ENCODE data around the gene GRK7. TPM values are rescaled to one million over a fixed set of nuclear protein-coding genes. Genes with fewer than 3 reads are reported as not detected.

The GRK7 gene
- total RNA-seq, 1 experiment from 2014 or later = not detected

DNA sequence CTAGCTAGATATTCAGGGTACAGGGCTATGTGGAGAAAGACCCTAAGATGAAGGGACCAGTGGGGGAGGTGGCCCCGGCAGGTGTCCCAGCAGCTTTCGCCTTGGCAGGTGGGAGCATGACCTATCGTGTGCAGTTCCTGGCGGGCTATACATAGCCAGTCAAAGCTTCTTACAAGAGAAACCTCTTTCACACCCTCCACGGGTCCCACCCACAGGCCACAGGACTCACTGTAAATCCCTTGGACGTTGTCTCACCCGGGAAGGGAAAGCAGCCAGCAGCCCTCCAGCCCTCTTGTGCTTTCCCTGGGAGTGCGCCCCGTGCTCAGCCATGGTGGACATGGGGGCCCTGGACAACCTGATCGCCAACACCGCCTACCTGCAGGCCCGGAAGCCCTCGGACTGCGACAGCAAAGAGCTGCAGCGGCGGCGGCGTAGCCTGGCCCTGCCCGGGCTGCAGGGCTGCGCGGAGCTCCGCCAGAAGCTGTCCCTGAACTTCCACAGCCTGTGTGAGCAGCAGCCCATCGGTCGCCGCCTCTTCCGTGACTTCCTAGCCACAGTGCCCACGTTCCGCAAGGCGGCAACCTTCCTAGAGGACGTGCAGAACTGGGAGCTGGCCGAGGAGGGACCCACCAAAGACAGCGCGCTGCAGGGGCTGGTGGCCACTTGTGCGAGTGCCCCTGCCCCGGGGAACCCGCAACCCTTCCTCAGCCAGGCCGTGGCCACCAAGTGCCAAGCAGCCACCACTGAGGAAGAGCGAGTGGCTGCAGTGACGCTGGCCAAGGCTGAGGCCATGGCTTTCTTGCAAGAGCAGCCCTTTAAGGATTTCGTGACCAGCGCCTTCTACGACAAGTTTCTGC lies 15.0 kb downstream of the GRK7 start:
- ATAC-seq = no peak
- no peaks in the 10 kb centered on the region for H3K4me1 ChIP-seq (ENCODE audit: control insufficient read depth in 1 of 2, insufficient read depth in 2 of 2, low read length in 2 of 2)
- BruUV-seq (replicated peaks) = no TSS peak
- no peaks in the 10 kb centered on the region for H3K27me3 ChIP-seq (ENCODE audit: insufficient read depth, low read length)
- no peaks in the 10 kb centered on the region for H3K36me3 ChIP-seq (ENCODE audit: control insufficient read depth in 1 of 2, insufficient read depth in 2 of 2, low read length in 2 of 2)
- no peaks in the 10 kb centered on the region for H3K79me2 ChIP-seq (ENCODE audit: insufficient read depth, low read length)
- no peak overlapping the region for H3K27ac ChIP-seq (ENCODE audit: low read depth, low read length)
- H3K9ac ChIP-seq (ENCODE audit: low read length) = no peak overlapping the region
- TF ChIP-seq YY1 (IDR thresholded peaks at IDR 0.05; ENCODE audit: extremely low read depth, insufficient replicate concordance, low read depth, low read length) (no peak), JUND (IDR thresholded peaks at IDR 0.05) (no peak), EGR1 (IDR thresholded peaks at IDR 0.05; ENCODE audit: low read depth) (no peak), EZH2phosphoT487 (IDR thresholded peaks at IDR 0.05; ENCODE audit: borderline replicate concordance) (no peak), POLR2A (IDR thresholded peaks at IDR 0.05; ENCODE audit: borderline replicate concordance, extremely low read depth, insufficient read depth, insufficient read length) (no peak), ZFX (IDR thresholded peaks at IDR 0.05) (no peak)
- TF ChIP-seq, protein P1, sequence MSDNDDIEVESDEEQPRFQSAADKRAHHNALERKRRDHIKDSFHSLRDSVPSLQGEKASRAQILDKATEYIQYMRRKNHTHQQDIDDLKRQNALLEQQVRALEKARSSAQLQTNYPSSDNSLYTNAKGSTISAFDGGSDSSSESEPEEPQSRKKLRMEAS (IDR thresholded peaks at IDR 0.05) = no peak
- RAD21 ChIA-PET (ENCODE audit: low non-redundant PET in 1 of 2, low total read pairs in 2 of 2, uncharacterized antibody in 2 of 2, unreplicated experiment in 2 of 2) = no interaction called here
- H3K4me3 ChIP-seq (replicated peaks in 1 of 2; ENCODE audit: low read depth in 1 of 2, low read length in 2 of 2) = no peak overlapping the region
- no peak overlapping the region for H3K4me2 ChIP-seq (ENCODE audit: low read length)
- CTCF ChIA-PET = no interaction called here
- no peak overlapping the region for H2AFZ ChIP-seq (ENCODE audit: low read depth, low read length, poor library complexity, severe bottlenecking)
- H3K9me3 ChIP-seq (ENCODE audit: control insufficient read depth in 1 of 2, insufficient read depth in 1 of 2, low read depth in 1 of 2, low read length in 2 of 2) = no peaks in the 10 kb centered on the region
- H3K9me2 ChIP-seq (ENCODE audit: insufficient read depth) = no peaks in the 10 kb centered on the region
- no peak for DNase-seq (ENCODE audit: low read depth, low spot score)
- intact Hi-C loops (cut with micrococcal nuclease) = no loop called here
- POLR2A ChIA-PET = no interaction called here
- H4K20me1 ChIP-seq (ENCODE audit: insufficient read depth) = no peaks in the 10 kb centered on the region

DNA sequence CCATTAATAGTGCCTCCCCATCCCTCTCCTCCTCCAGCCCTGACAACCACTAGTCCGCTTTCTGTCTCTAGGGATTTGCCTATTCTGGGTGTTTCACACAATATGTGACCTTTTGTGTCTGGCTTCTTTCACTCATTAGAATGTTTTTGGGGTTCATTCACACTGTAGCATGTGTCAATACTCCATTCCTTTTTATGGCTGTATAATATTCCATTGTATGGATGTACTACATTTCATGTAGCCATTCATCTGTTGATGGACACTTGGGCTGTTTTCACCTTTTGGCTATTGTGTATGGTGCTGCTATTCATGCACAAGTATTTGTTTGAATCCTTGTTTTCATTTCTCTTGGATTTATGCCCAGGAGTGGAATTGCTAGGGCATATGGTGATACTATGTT lies 16.5 kb downstream of the GRK7 start:
- no peak for TF ChIP-seq SP1 (IDR thresholded peaks at IDR 0.05; ENCODE audit: low read depth)
- Histone ChIP-seq H3K9me3 (ENCODE audit: control insufficient read depth in 1 of 2, insufficient read depth in 1 of 2, low read depth in 1 of 2, low read length in 2 of 2) (no peaks in the 10 kb centered on the region), H3K27me3 (ENCODE audit: insufficient read depth, low read length) (no peaks in the 10 kb centered on the region), H2AFZ (ENCODE audit: low read depth, low read length, poor library complexity, severe bottlenecking) (no peak overlapping the region), H3K9ac (ENCODE audit: low read length) (no peak overlapping the region), H3K4me3 (replicated peaks in 1 of 2; ENCODE audit: low read depth in 1 of 2, low read length in 2 of 2) (no peak overlapping the region), H3K27ac (ENCODE audit: low read depth, low read length) (no peak overlapping the region), H3K4me2 (ENCODE audit: low read length) (no peak overlapping the region), H3K79me2 (ENCODE audit: insufficient read depth, low read length) (no peaks in the 10 kb centered on the region), H3K36me3 (ENCODE audit: control insufficient read depth in 1 of 2, insufficient read depth in 2 of 2, low read length in 2 of 2) (no peaks in the 10 kb centered on the region), H3K4me1 (ENCODE audit: control insufficient read depth in 1 of 2, insufficient read depth in 2 of 2, low read length in 2 of 2) (no peaks in the 10 kb centered on the region), H3K9me2 (ENCODE audit: insufficient read depth) (no peaks in the 10 kb centered on the region), H4K20me1 (ENCODE audit: insufficient read depth) (no peaks in the 10 kb centered on the region)
- BruUV-seq (replicated peaks) = no TSS peak
- POLR2A ChIA-PET = no interaction called here
- intact Hi-C loops (cut with micrococcal nuclease) = no loop called here
- ATAC-seq (no peak), DNase-seq (ENCODE audit: low read depth, low spot score) (no peak)
- CTCF ChIA-PET = no interaction called here
- RAD21 ChIA-PET (ENCODE audit: low non-redundant PET in 1 of 2, low total read pairs in 2 of 2, uncharacterized antibody in 2 of 2, unreplicated experiment in 2 of 2) = no interaction called here
